HG03064 (cell line): ENCODE measurements around the gene RXRB.
"Not testable (repeated sequence)": the region's sequence is repeated elsewhere in the genome, so short reads cannot be mapped to it uniquely, and the experiment has no call there.

Source experiments
- ATAC-seq: cut with Tn5 transposase; IDR thresholded peaks from one replicate; pipeline ENCODE4 v1.9.1; 2021; ENCODE audit warnings: low read depth; ENCODE audit not compliant: unreplicated experiment

The RXRB gene

GRCh38 chr6:33164665-33165373, 35.6 kb downstream of the RXRB start:
- ATAC-seq: no peak

GRCh38 chr6:33164176-33164575, 36.3 kb downstream of the RXRB start:
- no peak for ATAC-seq

- no peak for ATAC-seq
These were observed 36.9 kb downstream of the RXRB start for GRCh38 chr6:33163540-33163939.

- ATAC-seq: no peak
These were observed 38.8 kb downstream of the RXRB start for GRCh38 chr6:33161354-33162331.

- ATAC-seq: no peak
These were observed 39.6 kb downstream of the RXRB start for GRCh38 chr6:33160728-33161344.

GRCh38 chr6:33160096-33160495, 40.4 kb downstream of the RXRB start:
- ATAC-seq: no peak

DNA sequence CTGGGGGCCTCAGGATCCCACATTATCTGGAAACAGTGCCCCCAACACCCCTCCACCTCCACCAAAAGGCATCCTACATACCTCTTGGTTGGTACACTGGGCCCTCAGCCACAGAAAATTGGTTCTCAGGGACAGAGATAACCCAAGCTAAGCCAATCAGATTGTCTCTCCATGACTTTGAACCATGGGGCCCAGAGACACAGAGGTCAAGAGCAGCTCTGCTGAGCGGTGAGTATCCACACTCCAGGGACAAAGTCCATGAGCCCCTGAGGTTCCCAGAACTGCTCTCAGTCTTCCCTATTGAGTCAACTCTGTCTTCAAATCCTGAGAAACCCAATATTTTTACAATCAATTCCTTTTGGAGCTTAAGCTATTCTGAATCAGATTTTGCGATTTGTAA, 43.5 kb downstream of the RXRB start:
- no peak for ATAC-seq

DNA sequence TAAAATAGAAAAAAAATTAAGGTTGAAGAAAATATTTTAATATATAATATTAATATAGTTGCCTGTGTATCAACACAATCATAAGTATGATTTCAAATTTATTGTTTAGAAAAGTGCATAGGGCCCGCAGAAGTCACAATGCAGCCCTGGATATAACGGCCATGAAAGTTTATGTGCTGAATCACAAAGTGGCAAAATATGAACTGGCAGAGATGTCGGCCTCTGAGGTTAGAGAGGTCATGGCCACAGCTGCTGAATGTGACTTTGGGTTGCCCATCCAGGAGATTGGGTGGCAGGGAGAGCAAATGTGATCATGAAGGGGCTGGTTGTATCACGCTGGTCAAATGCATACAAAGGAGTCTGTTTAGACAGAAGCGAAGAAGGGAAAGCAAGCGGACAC, 43.9 kb downstream of the RXRB start:
- no peak for ATAC-seq

- ATAC-seq: no peak
These were observed 46.1 kb downstream of the RXRB start for GRCh38 chr6:33154349-33154748.

DNA sequence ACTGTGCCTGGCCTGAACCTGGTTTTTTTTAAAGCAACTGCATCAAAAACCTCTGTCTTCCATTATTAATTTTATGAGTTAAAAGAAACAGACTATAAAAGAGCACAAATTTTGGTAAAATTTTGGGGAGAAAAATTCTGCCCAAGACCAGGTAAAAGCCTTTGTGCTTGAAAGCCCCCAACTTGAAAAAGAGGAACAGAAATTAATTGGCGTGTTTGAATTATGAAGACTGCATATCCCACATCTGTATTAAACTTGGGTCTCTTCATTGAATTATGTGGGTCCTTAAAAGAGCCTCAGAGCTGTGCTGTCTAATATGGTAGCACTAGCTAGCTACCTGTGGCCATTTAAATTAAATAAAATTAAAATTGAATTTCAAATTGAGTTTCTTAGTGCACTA, 49.4 kb downstream of the RXRB start:
- no peak for ATAC-seq

GRCh38 chr6:33150560-33150959, 49.9 kb downstream of the RXRB start:
- ATAC-seq: not testable (repeated sequence)

- ATAC-seq: no peak
These were observed 52.4 kb downstream of the RXRB start for GRCh38 chr6:33147807-33148666.

DNA sequence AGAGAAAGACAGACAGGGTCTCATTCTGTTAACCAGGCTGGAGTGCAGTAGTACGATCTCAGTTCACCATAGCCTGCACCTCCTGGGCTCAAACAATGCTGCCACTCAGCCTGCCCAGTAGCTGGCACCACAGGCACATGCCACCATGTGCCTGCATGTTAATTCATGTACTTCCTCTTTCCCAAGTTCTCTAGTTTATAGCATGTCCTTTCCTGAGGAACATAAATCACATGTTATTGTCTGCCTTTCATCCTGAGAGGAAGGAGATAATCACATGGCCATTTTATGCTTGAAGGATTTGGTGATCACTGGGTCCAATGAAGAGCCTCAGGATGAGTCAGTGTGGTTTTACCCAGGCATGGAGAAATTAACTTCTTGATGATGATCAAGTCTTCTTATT, 56.1 kb downstream of the RXRB start:
- ATAC-seq: no peak
